GM21423 (cell line): Measurements from ENCODE around the gene LRRC37A3.
"Not testable (repeated sequence)": the region's sequence is repeated elsewhere in the genome, so short reads cannot be mapped to it uniquely, and the experiment has no call there.

Experiments used
- ATAC-seq: cut with Tn5 transposase; IDR thresholded peaks from one replicate; pipeline ENCODE4 v1.9.1; 2021; ENCODE audit warnings: mild to moderate bottlenecking, moderate library complexity; ENCODE audit not compliant: unreplicated experiment

Gene LRRC37A3

GRCh38 chr17:64837018-64837761 is 82.1 kb downstream of the LRRC37A3 start:
- peak; percentile 96 for ATAC-seq

- ATAC-seq = peak; percentile 24
These were observed 82.7 kb downstream of the LRRC37A3 start for GRCh38 chr17:64836623-64837017.

- ATAC-seq = not testable (repeated sequence)
These were observed 85.2 kb downstream of the LRRC37A3 start for GRCh38 chr17:64834060-64834459.

GRCh38 chr17:64830631-64831040 is 88.6 kb downstream of the LRRC37A3 start:
- ATAC-seq = not testable (repeated sequence)

GRCh38 chr17:64829824-64830630 is 89.3 kb downstream of the LRRC37A3 start:
- not testable (repeated sequence) for ATAC-seq

GRCh38 chr17:64829068-64829467 is 90.2 kb downstream of the LRRC37A3 start:
- not testable (repeated sequence) for ATAC-seq

- ATAC-seq = not testable (repeated sequence)
These were observed 100.4 kb downstream of the LRRC37A3 start for GRCh38 chr17:64818904-64819303.

GRCh38 chr17:64815833-64816198 is 103.5 kb downstream of the LRRC37A3 start:
- ATAC-seq = not testable (repeated sequence)

- not testable (repeated sequence) for ATAC-seq
These were observed 104.1 kb downstream of the LRRC37A3 start for GRCh38 chr17:64814993-64815832.

GRCh38 chr17:64808178-64808977 is 110.9 kb downstream of the LRRC37A3 start:
- peak; percentile 87 for ATAC-seq
